T-cell (primary cell): ENCODE measurements around the gene ARHGAP15. TPM values are rescaled to one million over a fixed set of nuclear protein-coding genes. Genes with fewer than 3 reads are reported as not detected.
"Not testable (repeated sequence)": the region's sequence is repeated elsewhere in the genome, so short reads cannot be mapped to it uniquely, and the experiment has no call there.

Source experiments
- ATAC-seq, 4 experiments: fragments of 200-7000 bp in 3 of 4; fragments of 150-1000 bp in 1 of 4; cut with Tn5 transposase; replicated peaks in 1 of 4; 1 replicate in 3 of 4; 2 replicates in 1 of 4; pipeline ENCODE4 v1.10.0; 2021; ENCODE audit warnings: moderate library complexity in 3 of 4, mild to moderate bottlenecking in 2 of 4, moderate number of reproducible peaks in 1 of 4
- CTCF ChIA-PET, 2 donors: fragments of 300-600 bp; sonication (Branson Sonifier 250); formaldehyde crosslinking; loops; one replicate each; lab custom pipeline; 2022; ENCODE audit warnings: antibody characterized with exemption in 2 of 2; lab: Charles Lee
- POLR2A ChIA-PET, 2 donors: fragments of 300-600 bp; sonication (Branson Sonifier 250); formaldehyde crosslinking; loops; one replicate each; lab custom pipeline; 2022; ENCODE audit warnings: antibody characterized with exemption in 2 of 2; lab: Charles Lee
- DNase-seq, 35 experiments: peaks; one replicate each; pipeline versions ENCODE4 v3.0.0 to v3.0.0-alpha.2; 2013 to 2023
- H3K27ac ChIP-seq: one replicate; pipeline ENCODE4 v1.5.1; 2013; ENCODE audit warnings: low read length
- H3K27me3 ChIP-seq, 2 experiments: replicated peaks in 1 of 2; 1 replicate in 1 of 2; 2 replicates in 1 of 2; pipeline versions ENCODE4 v1.6.1 to v1.7.0; 2013; ENCODE audit warnings: low read length in 1 of 2, mixed read lengths in 1 of 2; ENCODE audit not compliant: control insufficient read depth in 2 of 2, insufficient read depth in 2 of 2; ENCODE audit errors: extremely low read depth in 1 of 2
- H3K36me3 ChIP-seq, 2 donors: 1 replicate in 1 of 2; 2 replicates in 1 of 2; pipeline versions ENCODE4 v1.6.1 to v1.7.0; 2013; ENCODE audit warnings: low read length in 1 of 2; ENCODE audit not compliant: control insufficient read depth in 2 of 2, insufficient read depth in 1 of 2; ENCODE audit errors: extremely low read depth in 1 of 2
- H3K4me1 ChIP-seq, 2 experiments: 1 replicate in 1 of 2; 2 replicates in 1 of 2; pipeline versions ENCODE4 v1.6.1 to v1.7.0; 2013; ENCODE audit warnings: low read length in 2 of 2, mixed read lengths in 1 of 2; ENCODE audit not compliant: insufficient read depth in 2 of 2, control insufficient read depth in 1 of 2; ENCODE audit errors: extremely low read depth in 1 of 2
- H3K4me3 ChIP-seq, 2 donors: 1 replicate in 1 of 2; 2 replicates in 1 of 2; pipeline versions ENCODE4 v1.5.1 to v1.7.0; 2013; ENCODE audit warnings: mild to moderate bottlenecking in 2 of 2, low read length in 1 of 2, moderate library complexity in 1 of 2; ENCODE audit not compliant: control insufficient read depth in 1 of 2; ENCODE audit errors: extremely low read depth in 1 of 2
- H3K9me3 ChIP-seq: 2 replicates; pipeline ENCODE4 v1.7.0; 2013
- H3K27ac Mint-ChIP-seq, 2 donors: one replicate each; pipeline ENCODE4 v1.8.0; 2020 to 2021; ENCODE audit warnings: mild to moderate bottlenecking in 2 of 2, mixed read lengths in 2 of 2
- H3K27me3 Mint-ChIP-seq, 2 donors: one replicate each; pipeline ENCODE4 v1.8.0; 2021 to 2022; ENCODE audit warnings: mixed read lengths in 2 of 2
- H3K36me3 Mint-ChIP-seq: one replicate; pipeline ENCODE4 v1.8.0; 2021; ENCODE audit warnings: mixed read lengths
- H3K4me1 Mint-ChIP-seq, 3 donors: one replicate each; pipeline ENCODE4 v1.8.0; 2020 to 2022; ENCODE audit warnings: mixed read lengths in 3 of 3, mild to moderate bottlenecking in 1 of 3
- H3K4me3 Mint-ChIP-seq, 3 donors: one replicate each; pipeline ENCODE4 v1.8.0; 2020 to 2022; ENCODE audit warnings: mild to moderate bottlenecking in 3 of 3, mixed read lengths in 3 of 3, moderate library complexity in 3 of 3
- H3K9me3 Mint-ChIP-seq, 3 donors: one replicate each; pipeline ENCODE4 v1.8.0; 2020 to 2022; ENCODE audit warnings: mixed read lengths in 3 of 3
- WGBS: methylation state at CpG from one replicate; pipeline ENCODE4 v1.1.5; 2013; ENCODE audit warnings: missing lambda C conversion rate; ENCODE audit not compliant: insufficient coverage; 5-methylcytosine and 5-hydroxymethylcytosine counted together
- total RNA-seq, 35 experiments: library from RNA in 6 of 35; stranded (reverse) in 6 of 35; fragments of 120-200 nt in 1 of 35; gene quantifications; one replicate each; pipeline versions ENCODE4 v1.2.1 to v1.2.4 and lab custom pipeline; 2013 to 2026

ARHGAP15 gene
- total RNA-seq, 5 donors from 2014 or later (not counting 1 experiment from before 2014, with no cell fraction given) = 154 to 271 (median 188) TPM

- Histone ChIP-seq H3K36me3 (peaks cover 5 to 26% of the 10 kb centered on the region in 2 donors), H3K27ac (no peak overlapping the region), H3K4me3 (no peak overlapping the region), H3K27me3 (no peaks in the 10 kb centered on the region), H3K9me3 (no peaks in the 10 kb centered on the region), H3K4me1 (no peaks in the 10 kb centered on the region)
- H3K27ac Mint-ChIP-seq = peak overlapping the region in 1 of 2 donors; percentile 8
- POLR2A ChIA-PET = no interaction called here
- H3K9me3 Mint-ChIP-seq = peaks cover 5 to 14% (median 9%) of the 10 kb centered on the region in 3 donors
- no peak for ATAC-seq
- H3K36me3 Mint-ChIP-seq = peaks cover 76% of the 10 kb centered on the region
- peaks cover 23 to 27% (median 26%) of the 10 kb centered on the region in 3 donors for H3K4me1 Mint-ChIP-seq
- H3K4me3 Mint-ChIP-seq = no peak overlapping the region
- CTCF ChIA-PET = no interaction called here
- DNase-seq = no peak
- H3K27me3 Mint-ChIP-seq = no peaks in the 10 kb centered on the region
Observed at GRCh38 chr2:143532061-143532460, 402.8 kb downstream of the ARHGAP15 start.

- no peak overlapping the region for H3K27ac Mint-ChIP-seq
- no peak for DNase-seq
- H3K4me3 Mint-ChIP-seq = no peak overlapping the region
- no peaks in the 10 kb centered on the region for H3K27me3 Mint-ChIP-seq
- H3K4me1 Mint-ChIP-seq = peaks cover 21 to 26% (median 22%) of the 10 kb centered on the region in 3 donors
- H3K9me3 Mint-ChIP-seq = peaks cover 5 to 14% (median 9%) of the 10 kb centered on the region in 3 donors
- no peak overlapping the region for H3K4me3 ChIP-seq
- ATAC-seq = no peak
- no peaks in the 10 kb centered on the region for H3K4me1 ChIP-seq
- H3K27ac ChIP-seq = no peak overlapping the region
- CTCF ChIA-PET = no interaction called here
- WGBS = 100% methylated on average over 1 of the region's 4 CpGs
- POLR2A ChIA-PET = no interaction called here
- H3K36me3 ChIP-seq = peaks cover 5 to 24% of the 10 kb centered on the region in 2 donors
- H3K9me3 ChIP-seq = no peaks in the 10 kb centered on the region
- H3K36me3 Mint-ChIP-seq = peaks cover 85% of the 10 kb centered on the region
- H3K27me3 ChIP-seq = no peaks in the 10 kb centered on the region
Observed at GRCh38 chr2:143533846-143534245, 404.6 kb downstream of the ARHGAP15 start.

- no peak overlapping the region for H3K4me3 Mint-ChIP-seq
- WGBS = no CpG with 5 or more reads among the region's 2 CpGs
- peaks cover 18 to 23% (median 23%) of the 10 kb centered on the region in 3 donors for H3K4me1 Mint-ChIP-seq
- Histone ChIP-seq H3K9me3 (no peaks in the 10 kb centered on the region), H3K4me3 (no peak overlapping the region), H3K36me3 (peaks cover under 1 to 24% of the 10 kb centered on the region in 2 donors), H3K27me3 (no peaks in the 10 kb centered on the region), H3K27ac (no peak overlapping the region), H3K4me1 (no peaks in the 10 kb centered on the region)
- H3K27ac Mint-ChIP-seq = no peak overlapping the region
- H3K9me3 Mint-ChIP-seq = peaks cover 5 to 11% (median 6%) of the 10 kb centered on the region in 3 donors
- no peaks in the 10 kb centered on the region for H3K27me3 Mint-ChIP-seq
- ATAC-seq = no peak
- ChIA-PET CTCF (no interaction called here), POLR2A (no interaction called here)
- no peak for DNase-seq
- H3K36me3 Mint-ChIP-seq = peaks cover 80% of the 10 kb centered on the region
Observed at GRCh38 chr2:143535802-143536201, 406.6 kb downstream of the ARHGAP15 start.

- H3K4me3 Mint-ChIP-seq, ATAC-seq, H3K27me3 ChIP-seq, DNase-seq, H3K9me3 Mint-ChIP-seq, H3K9me3 ChIP-seq, H3K27ac Mint-ChIP-seq, CTCF ChIA-PET, POLR2A ChIA-PET, H3K4me3 ChIP-seq, H3K36me3 ChIP-seq, H3K27me3 Mint-ChIP-seq, H3K27ac ChIP-seq: not testable (repeated sequence)
- H3K4me1 ChIP-seq = peaks cover 11 to 13% of the 10 kb centered on the region in 2 experiments
- H3K4me1 Mint-ChIP-seq = peaks cover 58 to 64% (median 59%) of the 10 kb centered on the region in 3 donors
- WGBS = no CpG with 5 or more reads among the region's 11 CpGs
- H3K36me3 Mint-ChIP-seq = peaks cover 66% of the 10 kb centered on the region
Observed at GRCh38 chr2:143541899-143542298, 412.7 kb downstream of the ARHGAP15 start.

GRCh38 chr2:143545059-143545948, 416.1 kb downstream of the ARHGAP15 start:
- CTCF ChIA-PET = no interaction called here
- H3K4me1 Mint-ChIP-seq = peaks cover 45 to 52% (median 52%) of the 10 kb centered on the region in 3 donors
- peak overlapping the region in 1 of 3 donors; percentile 62 for H3K4me3 Mint-ChIP-seq

GRCh38 chr2:143545949-143546255, 416.7 kb downstream of the ARHGAP15 start:
- CTCF ChIA-PET = no interaction called here
- Histone ChIP-seq H3K4me3 (no peak overlapping the region), H3K27me3 (no peaks in the 10 kb centered on the region), H3K4me1 (peaks cover 11 to 13% of the 10 kb centered on the region in 2 experiments), H3K9me3 (no peaks in the 10 kb centered on the region), H3K27ac (no peak overlapping the region), H3K36me3 (peaks cover 0 to 2% of the 10 kb centered on the region in 2 donors)
- Mint-ChIP-seq H3K27ac (no peak overlapping the region), H3K27me3 (no peaks in the 10 kb centered on the region), H3K36me3 (peaks cover 53% of the 10 kb centered on the region), H3K4me3 (no peak overlapping the region), H3K9me3 (peaks cover 2 to 3% (median 3%) of the 10 kb centered on the region in 3 donors), H3K4me1 (peaks cover 40 to 48% (median 47%) of the 10 kb centered on the region in 3 donors)
- 90% methylated on average over 2 of the region's 4 CpGs for WGBS
- POLR2A ChIA-PET = no interaction called here
- DNase-seq (no peak), ATAC-seq (no peak)

More at GRCh38 chr2:143545059-143545948, 416.1 kb downstream of the ARHGAP15 start:
- H3K27me3 Mint-ChIP-seq = no peaks in the 10 kb centered on the region
- no peak overlapping the region for H3K4me3 ChIP-seq
- peak overlapping the region; percentile 7 to 65 for H3K27ac Mint-ChIP-seq
- peaks cover 0 to 2% of the 10 kb centered on the region in 2 donors for H3K36me3 ChIP-seq
- POLR2A ChIA-PET = interaction anchor here in 1 of 2 donors (0.6 kb wide), 1 partner anchor 269 kb away, joined by 3 read pairs; no protein-coding TSS in a partner anchor
- no peak overlapping the region for H3K27ac ChIP-seq
- H3K9me3 Mint-ChIP-seq = peaks cover 2 to 6% (median 4%) of the 10 kb centered on the region in 3 donors
- 75% methylated on average over 3 of the region's 7 CpGs for whole genome bisulfite sequencing
- peaks cover 56% of the 10 kb centered on the region for H3K36me3 Mint-ChIP-seq
- peaks cover 11 to 13% of the 10 kb centered on the region in 2 experiments for H3K4me1 ChIP-seq
- no peaks in the 10 kb centered on the region for H3K9me3 ChIP-seq
- ATAC-seq = peak; percentile 66 to 96 (median 92)
- H3K27me3 ChIP-seq = no peaks in the 10 kb centered on the region
- DNase-seq = peak in 12 of 35 experiments; percentile 2 to 31 (median 11)
